IgD-negative memory B cell (primary cell): Measurements from ENCODE around the gene PRSS27. TPM values are rescaled to one million over a fixed set of nuclear protein-coding genes. Genes with fewer than 3 reads are reported as not detected.
"Not testable (repeated sequence)": the region's sequence is repeated elsewhere in the genome, so short reads cannot be mapped to it uniquely, and the experiment has no call there.

ENCODE experiments used
- H3K27ac Mint-ChIP-seq, 3 donors: one replicate each; pipeline ENCODE4 v1.8.0; 2020 to 2022; ENCODE audit warnings: mild to moderate bottlenecking in 3 of 3, mixed read lengths in 3 of 3, moderate library complexity in 1 of 3
- H3K27me3 Mint-ChIP-seq: one replicate; pipeline ENCODE4 v1.8.0; 2021; ENCODE audit warnings: mixed read lengths
- H3K36me3 Mint-ChIP-seq: one replicate; pipeline ENCODE4 v1.8.0; 2020; ENCODE audit warnings: mild to moderate bottlenecking, mixed read lengths
- H3K4me1 Mint-ChIP-seq, 3 donors: one replicate each; pipeline ENCODE4 v1.8.0; 2020 to 2022; ENCODE audit warnings: mixed read lengths in 3 of 3, mild to moderate bottlenecking in 1 of 3
- H3K4me3 Mint-ChIP-seq, 4 donors: one replicate each; pipeline ENCODE4 v1.8.0; 2020 to 2022; ENCODE audit warnings: mild to moderate bottlenecking in 4 of 4, mixed read lengths in 4 of 4, moderate library complexity in 3 of 4
- H3K9me3 Mint-ChIP-seq, 3 donors: one replicate each; pipeline ENCODE4 v1.8.0; 2020 to 2021; ENCODE audit warnings: mixed read lengths in 3 of 3, mild to moderate bottlenecking in 1 of 3
- polyA plus RNA-seq: library from polyadenylated mRNA; unstranded; fragments of 300-500 nt; fragmentation: Illumina TruSeq; gene quantifications from one replicate; pipeline ENCODE4 v1.2.3, GENCODE V29; 2021

Gene PRSS27
- polyA plus RNA-seq, 1 donor from 2014 or later: not detected

DNA sequence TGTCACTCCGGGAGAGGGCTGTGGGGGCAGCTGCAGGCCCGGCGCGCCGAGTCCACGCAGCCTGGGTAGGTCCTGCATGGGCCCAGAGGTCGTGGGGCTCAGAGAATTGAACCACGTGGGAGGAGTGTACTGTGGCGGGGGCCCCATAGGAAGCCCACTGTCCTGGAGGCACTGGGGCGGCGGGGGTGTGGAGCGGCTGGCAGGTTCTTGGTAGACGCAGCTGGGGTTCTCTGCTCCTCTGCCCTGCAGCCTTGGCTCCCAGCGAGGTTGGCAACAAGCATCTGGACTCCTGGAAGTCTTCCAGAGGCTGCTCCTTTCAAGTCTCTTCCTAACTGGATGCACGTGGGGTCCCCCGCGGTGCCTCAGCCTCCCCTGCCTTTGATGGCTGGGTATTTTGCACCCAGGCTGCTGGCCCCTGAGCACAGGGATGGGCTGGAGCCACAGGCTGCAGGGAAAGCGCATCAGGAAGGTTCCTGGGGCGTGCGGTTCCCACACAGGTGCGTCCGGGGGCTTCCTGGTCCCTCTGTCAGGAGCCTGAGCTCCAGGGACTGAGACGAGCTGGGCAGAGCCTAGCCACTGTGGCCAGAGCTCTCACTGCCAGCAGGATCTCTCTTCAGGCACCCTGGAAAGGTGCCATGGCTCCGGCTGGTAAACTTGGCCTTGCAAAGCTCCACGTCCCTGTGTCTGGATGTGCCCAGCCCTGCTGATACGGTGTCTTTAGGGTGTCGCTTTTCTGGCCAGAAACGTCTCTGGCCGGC is 28.4 kb downstream of the PRSS27 start:
- Mint-ChIP-seq H3K4me1 (peaks cover 9 to 19% (median 13%) of the 10 kb centered on the region in 3 donors), H3K27ac (no peak overlapping the region), H3K9me3 (no peaks in the 10 kb centered on the region), H3K27me3 (no peaks in the 10 kb centered on the region), H3K36me3 (no peaks in the 10 kb centered on the region), H3K4me3 (no peak overlapping the region)

DNA sequence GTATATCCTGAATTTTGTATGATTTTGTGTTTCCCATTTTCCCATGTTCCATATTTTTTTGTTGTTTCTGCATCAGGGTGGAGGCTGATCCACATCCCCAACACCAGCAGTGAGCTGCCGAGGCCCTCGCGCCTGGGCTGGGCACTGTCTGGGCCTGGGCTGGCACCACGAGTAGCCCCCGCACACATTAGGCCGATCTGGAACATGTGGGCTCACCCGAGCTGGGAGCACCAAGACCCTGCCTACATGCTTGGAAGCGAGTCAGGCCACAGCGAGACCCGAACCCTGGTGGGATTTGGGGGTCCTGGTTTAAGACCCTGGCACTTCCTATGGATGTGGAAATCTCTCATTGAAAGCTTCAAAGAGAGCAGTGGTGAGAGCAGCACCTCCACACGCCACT is 29.2 kb downstream of the PRSS27 start:
- Mint-ChIP-seq H3K4me1 (peaks cover 9 to 20% (median 14%) of the 10 kb centered on the region in 3 donors), H3K4me3 (no peak overlapping the region), H3K9me3 (no peaks in the 10 kb centered on the region), H3K27ac (no peak overlapping the region), H3K27me3 (no peaks in the 10 kb centered on the region), H3K36me3 (no peaks in the 10 kb centered on the region)

DNA sequence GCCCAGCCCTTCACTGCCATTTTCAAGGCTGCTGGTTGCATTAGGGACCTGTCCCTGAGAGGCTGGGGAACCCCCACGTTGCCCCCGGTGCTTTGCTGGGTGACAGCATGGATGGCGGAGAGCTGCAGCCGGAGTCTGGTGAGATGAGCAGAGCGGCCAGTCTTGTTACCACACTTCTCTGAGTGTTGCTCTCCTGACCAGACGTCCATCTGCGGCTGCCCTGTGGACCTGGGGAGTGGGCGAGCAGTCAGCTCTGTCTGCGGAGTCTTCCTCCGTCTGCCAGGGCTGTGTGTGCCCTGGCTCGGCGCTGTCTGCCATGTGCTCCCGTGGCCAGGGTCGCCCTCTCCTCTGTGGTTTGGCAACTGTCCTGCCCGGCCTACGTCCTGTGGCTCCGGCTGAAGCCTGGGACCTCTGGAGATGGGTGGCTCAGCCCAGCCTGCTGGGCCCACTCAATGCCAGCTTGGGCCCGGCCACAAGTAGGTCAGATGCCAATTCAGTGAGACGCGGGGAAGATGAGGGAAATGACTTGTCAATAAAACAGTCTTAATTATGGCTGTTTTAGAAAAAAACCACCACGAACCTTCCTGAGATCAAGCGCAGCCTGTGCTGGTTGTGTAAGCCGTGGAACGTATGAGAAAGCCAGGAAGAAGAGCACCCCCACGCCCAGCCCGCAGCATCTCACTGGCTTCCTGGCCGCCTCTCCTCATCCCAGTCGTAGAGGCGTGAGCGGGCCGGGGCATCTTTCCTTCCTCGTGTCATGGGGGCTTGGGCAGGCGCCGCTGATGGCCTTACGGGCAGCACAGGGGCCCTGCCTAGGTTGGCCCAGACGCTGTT is 29.8 kb downstream of the PRSS27 start:
- H3K27ac Mint-ChIP-seq: peak overlapping the region in 1 of 3 donors; percentile 67
- H3K27me3 Mint-ChIP-seq: no peaks in the 10 kb centered on the region
- H3K9me3 Mint-ChIP-seq: no peaks in the 10 kb centered on the region
- peaks cover 9 to 20% (median 15%) of the 10 kb centered on the region in 3 donors for H3K4me1 Mint-ChIP-seq
- H3K4me3 Mint-ChIP-seq: peak overlapping the region in 1 of 4 donors; percentile 63
- H3K36me3 Mint-ChIP-seq: no peaks in the 10 kb centered on the region

DNA sequence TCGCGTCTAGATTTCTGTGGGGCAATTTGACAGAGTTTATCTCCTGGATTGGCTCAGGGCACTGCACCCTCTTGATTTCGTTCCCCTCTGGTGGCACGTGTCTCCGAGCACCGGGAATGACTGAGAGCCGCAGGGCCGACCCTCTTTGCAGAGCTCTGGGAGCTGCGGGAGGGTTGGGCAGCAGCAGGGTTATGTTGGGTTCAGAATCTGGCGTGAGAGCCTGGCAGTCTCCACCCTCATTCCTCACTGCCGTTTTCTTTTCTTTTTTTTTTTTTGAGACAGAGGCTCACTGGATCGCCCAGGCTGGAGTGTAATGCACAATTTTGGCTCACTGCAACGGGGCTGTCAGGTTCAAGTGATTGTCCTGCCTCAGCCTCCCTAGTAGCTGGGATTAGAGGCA is 30.6 kb downstream of the PRSS27 start:
- not testable (repeated sequence) for H3K4me3 Mint-ChIP-seq, H3K27me3 Mint-ChIP-seq, H3K9me3 Mint-ChIP-seq, H3K36me3 Mint-ChIP-seq, H3K27ac Mint-ChIP-seq
- H3K4me1 Mint-ChIP-seq: peaks cover 9 to 22% (median 16%) of the 10 kb centered on the region in 3 donors

DNA sequence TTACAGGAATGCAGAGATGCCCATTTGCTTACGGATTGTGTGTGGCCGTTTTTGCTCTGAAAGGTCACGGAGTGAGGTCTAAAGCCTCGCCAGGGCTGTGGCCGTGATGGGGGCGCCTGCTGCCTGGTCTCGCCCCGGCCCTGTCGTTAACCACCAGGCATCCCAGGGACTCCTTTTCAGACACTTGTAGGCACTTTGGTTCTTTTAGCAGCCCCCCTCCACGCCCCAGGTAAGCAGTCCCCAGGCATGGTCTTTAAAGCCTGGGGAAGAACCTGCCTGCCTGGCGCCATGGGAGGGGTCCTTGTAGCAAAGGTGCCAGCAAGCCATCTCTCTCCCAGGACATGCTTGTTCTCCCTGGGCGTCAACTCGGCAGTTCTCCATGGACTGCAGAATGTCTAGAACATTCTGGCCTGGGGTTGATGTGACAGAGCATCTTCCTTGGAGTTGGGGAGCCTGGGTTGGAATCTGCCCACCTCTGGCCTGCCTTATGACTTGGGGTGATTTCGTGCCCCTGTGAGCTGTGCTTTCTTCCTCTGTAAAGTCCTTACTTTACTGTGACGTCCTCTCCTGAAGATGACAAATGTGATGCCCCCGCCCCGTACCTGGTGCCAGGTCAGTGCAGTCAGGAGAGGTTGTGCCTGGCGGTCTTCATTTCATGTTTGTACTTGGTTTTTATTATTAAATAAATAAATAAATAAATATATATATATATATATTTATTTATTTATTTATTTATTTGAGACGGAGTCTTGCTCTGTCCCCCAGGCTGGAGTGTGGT is 32.3 kb downstream of the PRSS27 start:
- Mint-ChIP-seq H3K4me1 (peaks cover 9 to 22% (median 18%) of the 10 kb centered on the region in 3 donors), H3K36me3 (no peaks in the 10 kb centered on the region), H3K27ac (peak overlapping the region; percentile 93 to 99 (median 96)), H3K4me3 (peak overlapping the region; percentile 77 to 99 (median 91)), H3K27me3 (no peaks in the 10 kb centered on the region), H3K9me3 (no peaks in the 10 kb centered on the region)

DNA sequence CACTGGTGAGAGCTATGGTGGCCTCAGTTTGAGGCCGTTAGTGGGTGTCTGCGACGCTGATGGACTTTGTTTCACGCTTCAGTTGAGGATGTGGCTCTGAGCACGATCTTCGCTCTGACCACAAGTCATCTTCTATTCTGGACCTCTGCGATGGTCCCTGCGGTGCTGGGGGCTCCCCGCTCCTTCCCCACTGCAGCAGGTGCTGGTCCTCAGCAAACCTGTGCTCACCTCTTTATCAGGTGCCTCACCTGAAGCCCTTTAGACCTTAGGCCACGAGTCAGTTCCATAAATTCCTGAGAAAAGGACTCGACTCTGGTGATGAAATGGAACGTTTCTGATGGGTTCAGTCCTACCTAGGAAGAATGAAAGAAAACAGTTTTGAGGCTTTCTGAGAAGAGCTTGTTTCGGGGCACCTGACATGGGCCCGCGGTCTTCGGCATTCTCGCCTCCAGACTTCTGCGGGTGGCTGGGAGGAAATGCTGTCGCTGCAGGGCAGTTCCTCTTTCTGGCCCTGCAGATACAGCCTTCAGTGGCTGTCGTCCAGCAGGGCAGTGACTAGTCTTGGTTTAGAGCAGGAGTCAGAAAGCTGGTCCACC is 33.0 kb downstream of the PRSS27 start:
- H3K9me3 Mint-ChIP-seq: no peaks in the 10 kb centered on the region
- H3K36me3 Mint-ChIP-seq: no peaks in the 10 kb centered on the region
- H3K27ac Mint-ChIP-seq: peak overlapping the region; percentile 93 to 99 (median 96)
- H3K4me1 Mint-ChIP-seq: peaks cover 12 to 23% (median 21%) of the 10 kb centered on the region in 3 donors
- H3K27me3 Mint-ChIP-seq: no peaks in the 10 kb centered on the region
- H3K4me3 Mint-ChIP-seq: peak overlapping the region; percentile 77 to 99 (median 91)

DNA sequence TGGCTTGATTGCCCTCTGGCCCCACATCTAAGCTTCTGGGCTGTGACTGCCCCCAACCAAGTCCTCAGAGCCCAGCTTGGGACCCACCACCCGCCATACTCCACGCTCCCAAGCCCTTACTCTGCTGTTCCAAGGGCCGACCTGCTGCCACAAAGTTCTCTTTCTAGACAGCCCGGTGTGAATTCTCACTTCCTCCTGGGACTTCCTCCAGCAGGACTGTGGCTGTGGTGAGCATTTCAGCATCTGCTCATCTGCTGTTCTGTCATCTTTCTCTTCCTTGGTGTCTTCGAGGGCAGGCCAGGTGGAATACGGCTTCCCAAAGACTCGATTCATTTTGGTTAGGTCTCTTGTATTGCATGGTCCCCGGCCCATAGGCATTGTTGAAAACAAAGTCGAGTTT is 33.9 kb downstream of the PRSS27 start:
- H3K27me3 Mint-ChIP-seq, H3K4me3 Mint-ChIP-seq, H3K27ac Mint-ChIP-seq, H3K9me3 Mint-ChIP-seq, H3K36me3 Mint-ChIP-seq: not testable (repeated sequence)
- H3K4me1 Mint-ChIP-seq: peaks cover 15 to 24% (median 22%) of the 10 kb centered on the region in 3 donors

DNA sequence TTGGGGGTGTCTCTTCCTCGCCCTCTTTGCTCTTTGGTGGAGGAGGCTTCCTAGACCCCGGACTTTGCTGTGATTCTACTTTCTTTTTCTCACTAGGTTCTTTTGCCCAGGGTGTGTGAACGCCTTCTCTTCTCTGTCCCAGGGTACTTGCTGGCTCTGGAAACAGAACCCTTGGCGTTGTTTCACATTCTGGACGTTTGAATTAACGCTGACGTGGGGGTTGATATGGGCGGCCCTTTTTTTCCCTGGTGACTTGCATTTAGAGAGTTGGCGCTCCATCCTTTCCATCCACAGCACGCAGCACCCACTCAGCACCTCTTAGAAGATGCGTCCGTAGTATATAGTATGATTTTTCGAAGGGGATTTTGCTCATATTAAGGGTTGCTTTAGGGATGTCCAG is 37.0 kb downstream of the PRSS27 start:
- peaks cover 15 to 22% (median 19%) of the 10 kb centered on the region in 3 donors for H3K4me1 Mint-ChIP-seq
- not testable (repeated sequence) for H3K27me3 Mint-ChIP-seq, H3K9me3 Mint-ChIP-seq, H3K36me3 Mint-ChIP-seq
- peak overlapping the region in 2 of 3 donors; percentile 68 to 91 for H3K27ac Mint-ChIP-seq
- peak overlapping the region; percentile 90 to 100 (median 96) for H3K4me3 Mint-ChIP-seq

DNA sequence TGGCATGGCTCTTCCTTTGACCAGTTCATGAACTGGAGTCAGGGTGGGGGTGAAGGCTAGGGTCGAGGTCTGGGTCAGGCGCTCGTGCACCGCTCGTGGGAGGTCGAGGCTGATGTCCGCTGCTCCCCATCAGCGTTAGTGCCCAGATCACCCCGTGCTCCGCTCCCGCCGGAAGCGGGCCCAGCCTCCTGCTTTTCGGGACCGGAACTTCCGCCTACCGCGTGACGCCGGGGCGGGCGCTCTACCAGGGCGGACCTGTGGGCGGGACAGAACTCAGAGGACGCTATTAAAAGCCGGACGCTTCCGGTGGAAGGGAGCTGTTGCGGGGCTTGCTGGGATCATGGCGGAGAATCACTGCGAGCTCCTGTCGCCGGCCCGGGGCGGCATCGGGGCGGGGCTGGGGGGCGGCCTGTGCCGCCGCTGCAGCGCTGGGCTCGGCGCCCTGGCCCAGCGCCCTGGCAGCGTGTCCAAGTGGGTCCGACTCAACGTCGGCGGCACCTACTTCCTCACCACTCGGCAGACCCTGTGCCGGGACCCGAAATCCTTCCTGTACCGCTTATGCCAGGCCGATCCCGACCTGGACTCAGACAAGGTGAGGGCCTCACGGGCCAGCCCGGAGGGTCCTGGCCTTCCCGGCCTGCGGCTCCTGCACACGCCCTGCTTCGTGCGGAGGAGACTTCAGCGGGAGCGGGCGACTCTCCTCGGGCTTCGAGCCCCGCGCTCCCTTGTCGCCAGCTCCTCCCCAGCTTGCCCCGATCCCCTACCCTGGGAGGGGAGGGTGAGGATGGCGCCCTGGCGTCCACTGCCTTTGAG is 37.6 kb downstream of the PRSS27 start, which contains the start of gene KCTD5:
Gene KCTD5, plus strand, starts transcription at position 315 of the 813 bp plus-strand sequence. Its CDS starts 26 bp downstream, at position 341.
- Mint-ChIP-seq H3K4me3 (peak within 1 kb of the TSS; percentile 95 to 100 (median 98)), H3K27me3 (no peaks in the 10 kb centered on the region), H3K4me1 (peaks cover 14 to 18% (median 15%) of the 10 kb centered on the region in 3 donors), H3K36me3 (no peaks in the 10 kb centered on the region), H3K27ac (peak within 1 kb of the TSS; percentile 91 to 95 (median 92)), H3K9me3 (no peaks in the 10 kb centered on the region)

DNA sequence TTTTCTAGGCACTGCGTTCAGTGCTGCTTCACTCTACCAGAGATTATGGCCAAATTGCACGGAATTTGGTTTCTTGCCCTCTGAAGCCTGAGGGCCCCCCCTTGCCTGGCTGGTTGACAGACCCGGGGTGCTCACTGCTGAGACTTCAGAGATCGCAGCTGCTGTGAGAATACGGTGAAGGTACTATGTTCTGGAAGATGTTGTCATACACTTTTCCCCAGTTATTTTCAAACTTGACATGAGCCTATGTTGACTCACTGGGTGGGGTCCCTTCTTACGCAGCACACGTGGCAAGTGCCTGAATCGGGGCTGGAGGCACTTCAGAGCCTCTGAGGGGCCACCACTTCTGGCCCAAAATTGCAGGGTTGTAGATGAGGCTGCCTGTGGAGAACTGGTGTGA is 39.7 kb downstream of the PRSS27 start:
- not testable (repeated sequence) for H3K27ac Mint-ChIP-seq, H3K36me3 Mint-ChIP-seq, H3K4me1 Mint-ChIP-seq, H3K27me3 Mint-ChIP-seq, H3K9me3 Mint-ChIP-seq
- H3K4me3 Mint-ChIP-seq: peak overlapping the region in 1 of 4 donors; percentile 57

DNA sequence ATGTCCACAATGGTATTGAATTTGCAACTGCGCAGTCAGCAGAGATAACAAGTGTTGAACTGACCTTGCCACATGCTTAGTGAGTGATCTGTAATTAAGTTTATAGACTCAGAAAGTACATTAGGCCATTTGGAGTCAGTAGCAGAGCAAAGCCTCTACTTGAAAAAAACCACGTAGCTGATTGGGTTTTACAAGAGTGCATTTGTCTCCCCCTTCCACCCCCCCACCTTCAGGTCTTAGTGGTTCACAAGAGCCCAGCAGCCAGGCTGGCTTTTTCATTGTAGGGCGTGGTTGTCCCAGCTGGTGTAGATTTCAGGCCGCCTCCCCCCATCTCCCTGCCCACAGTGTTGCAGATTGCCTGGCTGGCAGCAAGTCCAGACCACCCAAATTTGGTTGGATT is 40.1 kb downstream of the PRSS27 start:
- peak overlapping the region in 1 of 4 donors; percentile 57 for H3K4me3 Mint-ChIP-seq
- H3K4me1 Mint-ChIP-seq, H3K36me3 Mint-ChIP-seq, H3K27ac Mint-ChIP-seq, H3K9me3 Mint-ChIP-seq, H3K27me3 Mint-ChIP-seq: not testable (repeated sequence)

DNA sequence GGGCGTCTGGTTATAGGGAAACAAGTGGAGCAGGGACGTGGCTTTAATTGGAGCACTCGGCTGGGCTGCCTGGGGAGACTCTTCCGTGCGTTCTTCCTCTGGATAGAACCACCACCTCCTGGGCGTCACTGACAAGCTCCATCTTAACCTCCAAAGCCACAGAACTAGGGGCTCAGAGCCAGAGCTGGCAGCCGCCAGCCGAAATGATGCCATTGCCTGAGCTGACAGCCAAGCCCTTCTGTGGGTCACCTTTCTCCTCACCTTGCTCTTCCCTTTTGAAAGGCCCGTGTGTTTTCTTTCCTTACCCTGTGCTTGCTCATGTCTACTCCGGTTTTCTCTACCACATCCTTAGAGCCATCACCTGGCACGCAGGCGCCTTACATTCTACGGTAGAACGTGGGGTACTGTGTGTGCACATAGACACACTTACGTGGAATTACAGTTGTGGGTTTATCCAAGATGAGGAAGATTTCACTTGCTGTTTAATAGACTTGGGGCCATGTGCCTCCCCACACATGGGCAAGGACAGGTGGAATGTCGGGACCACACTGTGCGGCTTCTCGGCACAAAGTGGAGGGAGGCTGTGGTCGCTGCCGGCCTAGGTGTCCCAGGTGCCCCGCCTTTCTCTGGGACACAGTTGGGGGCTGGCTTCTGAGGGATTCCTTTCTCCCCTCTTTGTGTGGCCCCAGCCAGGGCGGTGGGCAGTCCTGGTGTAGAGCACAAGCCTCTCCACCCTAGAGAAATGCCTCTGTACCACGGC is 41.6 kb downstream of the PRSS27 start:
- H3K36me3 Mint-ChIP-seq, H3K9me3 Mint-ChIP-seq, H3K27me3 Mint-ChIP-seq, H3K4me1 Mint-ChIP-seq, H3K4me3 Mint-ChIP-seq, H3K27ac Mint-ChIP-seq: not testable (repeated sequence)

DNA sequence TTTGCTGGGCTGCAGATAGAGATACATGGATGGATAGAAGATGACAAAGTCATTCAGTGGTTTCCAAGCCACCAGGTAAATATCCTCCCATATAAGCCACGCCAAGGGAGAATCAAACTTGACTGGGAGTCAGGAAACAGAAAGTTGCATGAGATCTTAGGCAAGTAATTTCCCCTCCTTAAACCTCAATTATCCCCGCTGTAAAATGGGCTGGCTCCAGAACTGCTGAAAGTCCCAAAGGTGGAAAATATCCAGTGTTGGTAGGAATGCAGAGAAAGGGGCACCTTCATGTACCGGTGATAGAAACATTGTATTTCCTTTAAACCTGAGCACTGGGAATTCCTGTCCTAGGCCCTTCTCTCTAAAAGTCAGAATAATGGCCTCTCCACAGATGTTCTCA is 43.1 kb downstream of the PRSS27 start:
- H3K4me3 Mint-ChIP-seq: peak overlapping the region in 1 of 4 donors; percentile 35
- not testable (repeated sequence) for H3K27me3 Mint-ChIP-seq, H3K4me1 Mint-ChIP-seq, H3K36me3 Mint-ChIP-seq, H3K9me3 Mint-ChIP-seq
- peak overlapping the region in 1 of 3 donors; percentile 68 for H3K27ac Mint-ChIP-seq
